HFF-Myc (cell line): ENCODE data around the gene DCN.
"Not testable (repeated sequence)": the region's sequence is repeated elsewhere in the genome, so short reads cannot be mapped to it uniquely, and the experiment has no call there.

Experiments used
- DNase-seq: peaks from one replicate; pipeline ENCODE4 v3.0.0-alpha.2; 2011; ENCODE audit warnings: low read depth; ENCODE audit errors: extremely low read depth
- H3K4me3 ChIP-seq: replicated peaks from 2 replicates; pipeline ENCODE4 v1.5.1; 2011; ENCODE audit warnings: low read depth, mild to moderate bottlenecking, control low read depth, low read length
- CTCF ChIP-seq: IDR thresholded peaks from 2 replicates; pipeline ENCODE4 v1.5.1; 2012; ENCODE audit warnings: mild to moderate bottlenecking, low read depth, low read length, control low read depth; ENCODE audit errors: missing control alignments

The DCN gene

GRCh38 chr12:91219511-91219910 lies 36.9 kb upstream of the DCN start:
- no peak for TF ChIP-seq CTCF
- H3K4me3 ChIP-seq: no peak overlapping the region
- no peak for DNase-seq

GRCh38 chr12:91216871-91217270 lies 34.3 kb upstream of the DCN start:
- no peak for DNase-seq
- no peak overlapping the region for H3K4me3 ChIP-seq
- TF ChIP-seq CTCF: no peak

DNA sequence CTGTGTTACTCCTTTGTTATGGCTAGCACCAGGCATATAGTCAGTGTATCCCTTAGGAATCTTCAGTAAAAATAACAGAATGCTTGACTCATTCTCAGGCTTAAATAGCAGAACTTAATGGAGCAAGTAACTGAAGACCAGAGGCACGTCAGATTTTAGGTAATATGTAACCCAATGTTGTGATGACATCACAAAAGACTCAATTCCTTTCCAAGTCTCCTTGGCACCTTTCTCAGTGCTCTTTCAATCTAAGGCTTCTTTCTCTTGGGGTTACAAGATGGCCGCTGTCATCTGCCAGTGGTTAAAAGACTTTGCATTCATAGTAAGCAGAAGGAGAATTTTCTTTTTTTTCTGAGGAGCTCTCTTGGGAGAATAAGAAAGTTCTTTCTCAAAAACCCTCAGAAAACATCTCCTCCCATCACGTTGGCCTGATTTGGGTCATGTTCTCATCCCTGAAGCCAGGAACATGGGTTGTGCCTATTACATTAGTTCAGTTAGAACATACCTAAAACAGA lies 33.4 kb upstream of the DCN start:
- TF ChIP-seq CTCF: no peak
- no peak for DNase-seq
- H3K4me3 ChIP-seq: no peak overlapping the region

DNA sequence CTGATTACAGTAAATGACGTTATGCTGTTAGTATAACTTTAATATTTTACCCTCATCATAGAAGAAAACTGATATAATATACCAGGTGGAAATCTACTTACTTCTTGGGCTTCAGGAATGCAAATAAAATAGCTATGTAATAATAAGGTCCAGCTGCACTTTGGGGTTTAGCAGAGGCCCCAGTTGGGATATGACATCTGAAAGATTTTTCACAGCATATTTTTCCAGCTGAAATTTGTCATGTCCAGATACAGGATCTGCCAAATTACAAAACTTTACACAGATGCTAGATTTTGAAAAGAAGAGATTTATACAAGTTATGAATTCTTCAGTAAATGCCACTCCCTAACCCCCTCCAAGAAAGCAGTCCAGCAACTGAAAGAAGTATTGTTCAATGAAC lies 29.2 kb upstream of the DCN start:
- H3K4me3 ChIP-seq: no peak overlapping the region
- no peak for DNase-seq
- TF ChIP-seq CTCF: no peak

DNA sequence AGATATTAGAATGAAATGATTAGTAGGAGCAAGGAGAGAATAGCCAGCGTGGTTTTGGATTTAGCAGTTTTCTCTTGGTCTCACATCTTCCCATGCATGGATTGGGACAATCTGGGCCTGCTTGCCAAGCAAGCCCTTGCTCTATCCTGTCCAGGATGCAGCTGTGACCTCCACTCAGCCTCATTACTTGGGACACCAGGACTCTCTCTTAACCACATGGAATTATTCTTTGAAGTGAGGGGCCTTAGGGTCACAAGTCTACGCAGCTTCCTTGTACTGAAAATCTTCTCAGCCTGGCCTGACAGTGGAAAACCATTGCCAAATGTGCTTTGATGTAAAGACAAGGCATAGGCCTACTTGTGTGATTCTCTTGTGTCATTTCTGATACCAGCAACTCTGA lies 28.0 kb upstream of the DCN start:
- no peak for TF ChIP-seq CTCF
- no peak for DNase-seq
- H3K4me3 ChIP-seq: no peak overlapping the region

- H3K4me3 ChIP-seq: no peak overlapping the region
- no peak for TF ChIP-seq CTCF
- no peak for DNase-seq
Observed at GRCh38 chr12:91210144-91210543, 27.5 kb upstream of the DCN start.

DNA sequence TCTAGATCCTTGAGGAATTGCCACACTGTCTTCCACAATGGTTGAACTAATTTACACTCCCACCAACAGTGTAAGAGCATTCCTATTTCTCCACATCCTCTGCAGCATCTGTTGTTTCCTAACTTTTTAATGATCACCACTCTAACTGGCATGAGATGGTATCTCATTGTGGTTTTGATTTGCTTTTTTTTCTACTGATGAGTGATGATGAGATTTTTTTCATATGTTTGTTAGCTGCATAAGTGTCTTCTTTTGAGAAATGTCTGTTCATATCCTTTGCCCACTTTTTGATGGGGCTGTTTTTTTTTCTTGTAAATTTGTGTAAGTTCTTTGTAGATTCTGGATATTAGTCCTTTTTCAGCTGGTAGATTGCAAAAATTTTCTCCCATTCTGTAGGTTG lies 24.7 kb upstream of the DCN start:
- DNase-seq, H3K4me3 ChIP-seq: not testable (repeated sequence)
